Prostate gland (tissue), 2 donors: Measurements from ENCODE around the gene KRT17. TPM values are rescaled to one million over a fixed set of nuclear protein-coding genes. Genes with fewer than 3 reads are reported as not detected.
A peak's percentile ranks its signal among the peaks of the same experiment; 100 is the strongest.

Experiments used
- DNase-seq: peaks from one replicate; pipeline ENCODE4 v3.0.0-alpha.2; 2019; ENCODE audit warnings: low spot score
- H3K27ac ChIP-seq, 2 donors: fragments of 200-600 bp; sonication (generic); 2 replicates each; pipeline ENCODE4 v1.5.1; 2017 to 2019
- H3K27me3 ChIP-seq: fragments of 200-600 bp; sonication (generic); replicated peaks from 2 replicates; pipeline ENCODE4 v1.5.1; 2019; ENCODE audit not compliant: insufficient read depth
- H3K36me3 ChIP-seq, 2 donors: fragments of 200-600 bp; sonication (generic); 1 replicate in 1 of 2; 2 replicates in 1 of 2; pipeline versions ENCODE4 v1.5.1 to v1.8.1; 2017 to 2019
- H3K4me1 ChIP-seq: fragments of 200-600 bp; sonication (generic); replicated peaks from 2 replicates; pipeline ENCODE4 v1.5.1; 2019
- H3K4me3 ChIP-seq, 2 donors: fragments of 200-600 bp; sonication (generic); 2 replicates each; pipeline ENCODE4 v1.5.1; 2017 to 2019
- H3K9me3 ChIP-seq: fragments of 200-600 bp; sonication (generic); 2 replicates; pipeline ENCODE4 v1.5.1; 2017
- POLR2A ChIP-seq: fragments of 450-650 bp; IDR thresholded peaks from one replicate; pipeline ENCODE4 v1.6.1; 2016; ENCODE audit warnings: antibody characterized with exemption, mild to moderate bottlenecking
- POLR2AphosphoS5 ChIP-seq: sonication (generic); formaldehyde crosslinking; IDR thresholded peaks from one replicate; pipeline ENCODE4 v1.6.1; 2017; ENCODE audit warnings: antibody characterized with exemption
- WGBS: methylation state at CpG from one replicate; pipeline ENCODE4 v1.1.5; 2018; 5-methylcytosine and 5-hydroxymethylcytosine counted together
- intact Hi-C: fragments of 100-400 bp; cut with DNase I; formaldehyde crosslinking; loops from one replicate; pipeline ENCODE4 v1.14.2; 2022
- total RNA-seq, 2 donors: library from RNA; depleted of rRNA; stranded (reverse); fragments of >200 nt; gene quantifications; one replicate each; pipeline ENCODE4 v1.1.0, GENCODE V29; 2016
- TF ChIP-seq, protein P1 (sequence below), 4 experiments: fragments of 200-600 bp in 2 of 4; fragments of 450-650 bp in 2 of 4; sonication (generic) in 2 of 4; IDR thresholded peaks; 1 replicate in 3 of 4; 2 replicates in 1 of 4; pipeline ENCODE4 v1.5.1; 2016 to 2019; ENCODE audit warnings: antibody characterized with exemption in 4 of 4, mild to moderate bottlenecking in 2 of 4, moderate library complexity in 2 of 4

KRT17 gene
- total RNA-seq, 2 donors from 2014 or later, result 201 to 360 TPM

DNA sequence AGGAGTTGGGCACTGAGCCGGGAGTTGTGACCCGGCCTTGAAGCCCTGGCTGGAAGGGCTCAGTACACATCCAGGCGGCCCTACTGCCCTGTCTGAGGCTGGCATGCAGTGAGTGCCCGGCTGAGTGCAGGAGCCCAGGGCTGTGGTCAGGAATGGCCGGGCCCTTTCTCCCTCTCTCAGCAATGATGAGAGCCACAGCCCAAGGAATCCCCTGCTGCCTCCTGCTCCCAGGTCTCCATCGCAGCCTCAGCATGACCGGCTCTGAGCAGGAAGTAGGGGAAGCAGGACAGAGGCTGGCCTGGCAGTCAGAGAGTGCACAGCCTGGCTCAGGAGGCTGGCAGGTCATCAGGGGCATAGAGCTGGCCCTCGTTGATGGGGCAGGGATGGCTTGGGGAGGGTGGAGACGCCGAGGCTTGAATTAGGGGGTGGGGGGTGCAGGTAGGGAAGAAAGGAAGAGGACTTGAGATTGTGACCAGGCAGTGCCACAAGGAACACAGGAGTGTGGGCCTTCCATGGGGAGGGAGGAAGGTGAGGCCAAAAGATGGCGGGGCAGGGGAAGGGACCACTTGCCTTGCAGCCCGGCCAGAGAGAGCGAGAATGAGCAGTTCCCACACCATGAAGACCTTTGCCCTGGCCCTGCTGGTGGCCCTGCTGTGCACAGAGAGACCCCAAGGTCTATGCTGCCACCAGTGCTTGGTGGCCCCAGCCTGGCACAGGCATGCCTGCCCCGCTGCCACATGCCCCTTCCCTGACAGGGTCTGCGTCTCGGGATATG lies 32.1 kb upstream of the KRT17 start:
- no peak for DNase-seq
- H3K9me3 ChIP-seq, result no peaks in the 10 kb centered on the region
- H3K36me3 ChIP-seq, result no peaks in the 10 kb centered on the region
- no peaks in the 10 kb centered on the region for H3K27me3 ChIP-seq
- intact Hi-C loops, result no loop called here
- no peak overlapping the region for H3K4me3 ChIP-seq
- peak overlapping the region; percentile 82 to 89 for H3K27ac ChIP-seq
- 70% methylated on average over 16 of the region's 16 CpGs for WGBS
- peaks cover 9% of the 10 kb centered on the region for H3K4me1 ChIP-seq
- TF ChIP-seq, protein P1, sequence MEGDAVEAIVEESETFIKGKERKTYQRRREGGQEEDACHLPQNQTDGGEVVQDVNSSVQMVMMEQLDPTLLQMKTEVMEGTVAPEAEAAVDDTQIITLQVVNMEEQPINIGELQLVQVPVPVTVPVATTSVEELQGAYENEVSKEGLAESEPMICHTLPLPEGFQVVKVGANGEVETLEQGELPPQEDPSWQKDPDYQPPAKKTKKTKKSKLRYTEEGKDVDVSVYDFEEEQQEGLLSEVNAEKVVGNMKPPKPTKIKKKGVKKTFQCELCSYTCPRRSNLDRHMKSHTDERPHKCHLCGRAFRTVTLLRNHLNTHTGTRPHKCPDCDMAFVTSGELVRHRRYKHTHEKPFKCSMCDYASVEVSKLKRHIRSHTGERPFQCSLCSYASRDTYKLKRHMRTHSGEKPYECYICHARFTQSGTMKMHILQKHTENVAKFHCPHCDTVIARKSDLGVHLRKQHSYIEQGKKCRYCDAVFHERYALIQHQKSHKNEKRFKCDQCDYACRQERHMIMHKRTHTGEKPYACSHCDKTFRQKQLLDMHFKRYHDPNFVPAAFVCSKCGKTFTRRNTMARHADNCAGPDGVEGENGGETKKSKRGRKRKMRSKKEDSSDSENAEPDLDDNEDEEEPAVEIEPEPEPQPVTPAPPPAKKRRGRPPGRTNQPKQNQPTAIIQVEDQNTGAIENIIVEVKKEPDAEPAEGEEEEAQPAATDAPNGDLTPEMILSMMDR (IDR thresholded peaks at IDR 0.05), result no peak
- TF ChIP-seq POLR2AphosphoS5, result no peak
- no peak for TF ChIP-seq POLR2A

DNA sequence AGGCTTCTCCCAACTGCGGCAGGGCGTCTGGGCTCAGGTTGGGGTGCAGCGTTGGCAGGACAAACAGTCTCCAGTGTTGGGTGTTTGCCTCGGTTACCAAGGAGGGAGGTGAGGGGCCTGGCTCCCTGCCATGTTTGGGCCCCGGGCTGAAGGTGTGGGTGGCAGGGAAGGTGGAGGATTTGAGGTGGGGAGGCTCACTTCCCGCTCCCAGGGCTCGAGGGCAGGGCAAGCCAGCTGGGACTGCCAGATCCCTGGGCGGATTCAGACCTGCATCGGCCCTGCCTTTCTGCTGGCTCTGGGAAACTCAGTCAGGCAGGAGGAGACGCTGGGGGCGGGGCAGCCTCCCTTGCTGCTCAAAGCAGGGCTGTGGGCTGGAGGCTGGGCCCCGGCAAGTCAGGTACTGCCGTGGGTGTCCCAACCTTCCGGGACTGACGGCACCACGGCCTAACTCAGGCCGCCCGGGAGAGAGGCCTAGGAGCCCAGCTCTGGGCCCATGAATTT lies 31.3 kb upstream of the KRT17 start:
- no peaks in the 10 kb centered on the region for H3K9me3 ChIP-seq
- no peaks in the 10 kb centered on the region for H3K36me3 ChIP-seq
- H3K27me3 ChIP-seq, result no peaks in the 10 kb centered on the region
- H3K4me1 ChIP-seq, result peaks cover 9% of the 10 kb centered on the region
- TF ChIP-seq POLR2A (peak; percentile 49), POLR2AphosphoS5 (peak; percentile 92)
- TF ChIP-seq, protein P1 (IDR thresholded peaks at IDR 0.05), result no peak
- 21% methylated on average over 17 of the region's 18 CpGs for WGBS
- peak overlapping the region; percentile 82 to 89 for H3K27ac ChIP-seq
- intact Hi-C loops, result no loop called here
- H3K4me3 ChIP-seq, result no peak overlapping the region
- peak; percentile 97 for DNase-seq

DNA sequence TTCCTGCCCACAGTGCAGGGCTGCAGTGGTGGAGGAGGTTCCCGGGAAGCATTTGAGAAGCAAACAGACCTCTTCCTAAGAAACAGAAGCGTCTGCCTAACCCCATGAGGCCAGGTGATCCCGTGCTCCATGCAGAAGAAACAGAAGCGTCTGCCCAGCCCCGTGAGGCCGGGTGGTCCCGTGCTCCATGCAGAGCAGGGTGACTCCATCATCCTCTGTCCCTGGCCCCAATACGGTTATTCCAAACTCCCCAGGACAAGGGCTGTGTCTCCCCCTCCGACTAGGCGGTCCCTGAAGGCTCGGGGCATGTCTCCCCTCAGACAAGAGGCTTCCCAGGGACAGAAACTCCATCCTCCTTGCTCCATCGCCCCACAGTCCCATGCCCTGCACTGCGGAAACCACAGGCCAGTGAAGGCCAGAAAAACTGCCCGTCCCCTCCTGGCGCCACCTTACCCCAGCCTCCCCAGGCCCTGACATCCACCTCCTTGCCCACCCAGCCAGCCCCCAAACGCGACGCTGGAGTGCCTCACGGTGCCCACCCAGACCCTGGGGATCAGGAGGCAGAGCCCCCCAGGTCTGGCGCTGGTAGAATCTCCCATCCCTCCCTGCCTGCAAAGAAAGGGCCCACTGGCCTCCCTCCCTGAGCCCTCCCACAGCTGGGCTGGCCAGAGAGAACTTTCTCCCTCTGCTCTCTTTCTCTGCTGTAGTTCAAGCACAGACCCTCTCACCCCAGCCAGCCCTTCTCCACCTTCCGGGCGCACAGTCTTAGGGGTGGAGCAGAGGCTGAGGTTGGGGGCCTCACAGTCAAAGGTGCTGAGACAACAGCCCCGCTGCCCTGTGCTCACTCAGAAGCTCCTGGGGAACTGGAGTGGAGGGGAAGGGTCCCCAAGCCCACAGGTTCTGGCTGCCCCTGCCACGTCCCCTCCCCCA lies 30.6 kb upstream of the KRT17 start:
- intact Hi-C loops, result no loop called here
- no peak for DNase-seq
- Histone ChIP-seq H3K27me3 (no peaks in the 10 kb centered on the region), H3K9me3 (no peaks in the 10 kb centered on the region), H3K4me1 (peaks cover 9% of the 10 kb centered on the region), H3K36me3 (no peaks in the 10 kb centered on the region), H3K27ac (peak overlapping the region; percentile 82 to 89), H3K4me3 (no peak overlapping the region)
- 53% methylated on average over 22 of the region's 24 CpGs for WGBS
- no peak for TF ChIP-seq POLR2A
- no peak for TF ChIP-seq POLR2AphosphoS5
- TF ChIP-seq, protein P1 (IDR thresholded peaks at IDR 0.05), result no peak

DNA sequence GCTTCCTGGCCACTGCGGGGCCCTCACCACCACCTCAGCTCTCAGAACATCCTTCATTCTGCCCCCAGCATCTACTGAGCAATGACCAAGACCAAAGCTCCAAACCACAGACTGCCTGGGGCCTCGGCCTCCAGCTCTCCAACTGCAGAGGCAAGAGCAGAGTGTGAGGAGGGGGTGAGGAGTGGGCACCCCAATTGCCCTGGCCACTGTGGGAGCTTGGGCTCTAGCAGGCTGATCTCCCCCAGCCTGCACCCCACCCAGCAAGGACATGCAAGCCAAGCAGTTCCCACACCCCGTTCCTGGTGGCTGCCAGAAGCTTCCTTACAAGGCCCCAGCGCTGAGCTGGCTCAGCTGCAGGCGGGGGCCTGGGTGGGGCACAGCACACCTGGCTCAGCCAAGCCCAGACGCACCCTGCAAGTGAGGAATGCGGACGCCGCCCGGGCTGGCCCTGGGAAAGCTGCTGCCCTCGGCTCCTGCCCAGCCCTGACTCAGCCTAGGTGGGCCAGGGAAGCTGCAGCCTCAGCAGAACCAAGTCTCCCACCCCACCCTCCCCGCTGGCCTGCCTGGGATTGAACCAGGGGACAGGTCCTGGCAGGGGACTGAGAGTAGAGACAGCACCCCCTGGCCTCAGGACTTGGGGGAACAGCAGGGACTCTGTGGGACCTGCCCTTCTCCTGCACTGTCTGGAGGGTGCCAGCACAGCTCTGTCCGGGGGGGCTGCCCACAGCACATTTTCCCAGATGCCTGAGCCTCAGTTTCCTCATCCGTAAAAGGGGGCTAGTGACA lies 29.7 kb upstream of the KRT17 start:
- Histone ChIP-seq H3K9me3 (no peaks in the 10 kb centered on the region), H3K4me1 (peaks cover 9% of the 10 kb centered on the region), H3K36me3 (no peaks in the 10 kb centered on the region), H3K27me3 (no peaks in the 10 kb centered on the region), H3K27ac (peak overlapping the region; percentile 82 to 89), H3K4me3 (no peak overlapping the region)
- 55% methylated on average over 14 of the region's 14 CpGs for WGBS
- peak; percentile 95 for DNase-seq
- TF ChIP-seq, protein P1 (IDR thresholded peaks at IDR 0.05), result no peak
- TF ChIP-seq POLR2A (peak; percentile 34), POLR2AphosphoS5 (peak; percentile 92)
- intact Hi-C loops, result no loop called here
